ENCODE measurements around the gene EIF3L. TPM values are rescaled to one million over a fixed set of nuclear protein-coding genes. Genes with fewer than 3 reads are reported as not detected.
A peak's percentile ranks its signal among the peaks of the same experiment; 100 is the strongest.

EIF3L gene
- total and polyA plus RNA-seq, 2 of the 8 experiments (the other 6 are each of a cell fraction or from before 2014, with no cell fraction given), result 639 to 886 TPM

- no peak overlapping the region for H2AFZ ChIP-seq (ENCODE audit: low read length)
- no peak overlapping the region for H2BK20ac ChIP-seq (ENCODE audit: low read length)
- no peak overlapping the region for H3K14ac ChIP-seq (ENCODE audit: insufficient read length)
- DNase-seq (ENCODE audit: low read depth in 1 of 2, low spot score in 2 of 2) (no peak), FAIRE-seq (no peak)
- H2BK5ac ChIP-seq (ENCODE audit: low read depth, low read length), result no peak overlapping the region
- peaks cover 22% of the 10 kb centered on the region for H3K23me2 ChIP-seq (ENCODE audit: low read depth, low read length)
- no peaks in the 10 kb centered on the region for H3K9me3 ChIP-seq (ENCODE audit: insufficient read depth in 2 of 2, low read depth in 1 of 2, low read length in 1 of 2)
- H3K79me2 ChIP-seq (ENCODE audit: control insufficient read depth in 1 of 2, insufficient read depth in 2 of 2, low read length in 2 of 2), result peaks cover 4 to 7% of the 10 kb centered on the region in 2 experiments; a peak in 2 of 4 replicates
- no peak overlapping the region for H3K9ac ChIP-seq (replicated peaks in 1 of 4; ENCODE audit: extremely low read depth in 1 of 4, low read depth in 3 of 4, low read length in 3 of 4)
- H3K79me1 ChIP-seq (ENCODE audit: low read depth, low read length), result peaks cover 3% of the 10 kb centered on the region
- no peak overlapping the region for H3K56ac ChIP-seq (replicated peaks; ENCODE audit: insufficient read length, low read depth, low read length)
- H4K91ac ChIP-seq (replicated peaks; ENCODE audit: insufficient read length, low read length), result no peak overlapping the region
- H3K4me2 ChIP-seq (ENCODE audit: insufficient read depth in 1 of 2, low read depth in 2 of 2, low read length in 2 of 2), result no peak overlapping the region
- ChIA-PET CTCF (ENCODE audit: partially characterized antibody) (interaction anchor here (0.7 to 4.4 kb wide), 6 partner anchors 9 to 129 kb away, joined by 3 to 42 read pairs (median 4); no protein-coding TSS in a partner anchor), POLR2A (ENCODE audit: partially characterized antibody) (interaction anchor here (0.6 to 8.8 kb wide), 7 partner anchors 8 to 151 kb away, joined by 3 to 142 read pairs (median 5); partner anchors contain the start of genes GALR3 and PDXP)
- no peak overlapping the region for H2AK5ac ChIP-seq (ENCODE audit: low read depth, low read length)
- peaks cover 0 to 23% (median 22%) of the 10 kb centered on the region in 4 experiments; a peak in 6 of 7 replicates for H3K27me3 ChIP-seq (replicated peaks in 1 of 4; ENCODE audit: control insufficient read depth in 3 of 4, extremely low read depth in 1 of 4, insufficient read depth in 3 of 4, low read length in 3 of 4)
- peaks cover 0 to 8% (median 6%) of the 10 kb centered on the region in 4 experiments; a peak in 5 of 7 replicates for H3K4me1 ChIP-seq (replicated peaks in 1 of 4; ENCODE audit: control insufficient read depth in 3 of 4, insufficient read depth in 4 of 4, low read length in 3 of 4)
- H3K4ac ChIP-seq (replicated peaks; ENCODE audit: insufficient read length, low read depth, low read length), result no peak overlapping the region
- no peak overlapping the region for H4K8ac ChIP-seq (ENCODE audit: extremely low read depth, insufficient read depth, low read length)
- peaks cover 4 to 7% of the 10 kb centered on the region in 2 experiments for H4K20me1 ChIP-seq (replicated peaks in 1 of 2; ENCODE audit: control insufficient read depth in 1 of 2, insufficient read depth in 2 of 2, low read length in 2 of 2)
- H2BK12ac ChIP-seq (ENCODE audit: low read depth, low read length), result no peak overlapping the region
- no peak overlapping the region for H3K27ac ChIP-seq (ENCODE audit: low read depth, low read length)
- no peak overlapping the region for H3K18ac ChIP-seq (ENCODE audit: extremely low read depth, low read length)
- 86% methylated on average over 5 of the region's 5 CpGs; no CpG with 5 or more reads in 1 of the 2 experiments for WGBS, 2 experiments (ENCODE audit: extremely low coverage in 1 of 2, insufficient coverage in 1 of 2, insufficient read length in 1 of 2, insufficient replicate concordance in 2 of 2, low coverage in 1 of 2, low lambda C conversion rate in 2 of 2, missing lambda C conversion rate in 1 of 2)
- H2BK120ac ChIP-seq (replicated peaks; ENCODE audit: low read depth, low read length), result no peak overlapping the region
- H4K5ac ChIP-seq (ENCODE audit: insufficient read length, low read depth, low read length), result no peak overlapping the region
- no peak overlapping the region for H3K4me3 ChIP-seq (ENCODE audit: extremely low read depth in 1 of 4, insufficient read depth in 2 of 4, low read depth in 3 of 4, low read length in 4 of 4)
- no peak overlapping the region for H3K23ac ChIP-seq (ENCODE audit: insufficient read length)
- no peak overlapping the region for H2BK15ac ChIP-seq (ENCODE audit: low read length)
- peaks cover 0 to 5% (median 2%) of the 10 kb centered on the region in 4 experiments; a peak in 5 of 8 replicates for H3K36me3 ChIP-seq (ENCODE audit: control insufficient read depth in 2 of 4, insufficient read depth in 4 of 4, low read length in 3 of 4)
- peak in 1 of 2 experiments; percentile 45; a peak in 1 of 3 replicates for TF ChIP-seq POLR2A (IDR thresholded peaks at IDR 0.05; ENCODE audit: control extremely low read depth in 1 of 2, low read depth in 2 of 2, low read length in 2 of 2)
- TF ChIP-seq KDM5A (IDR thresholded peaks at IDR 0.05; ENCODE audit: low read length), result no peak
- TF ChIP-seq HDAC6 (IDR thresholded peaks at IDR 0.05; ENCODE audit: low read depth, low read length), result no peak
Measured at GRCh38 chr22:37809672-37810333, 39.4 kb upstream of the EIF3L start.
